ENCODE measurements around the gene NTSR1.

- TF ChIP-seq POLR2G (IDR thresholded peaks at IDR 0.05; ENCODE audit: low read depth, low read length) = no peak
- TF ChIP-seq SMC3 (IDR thresholded peaks at IDR 0.05; ENCODE audit: low read length) = no peak
- TF ChIP-seq ZNF513 (CRISPR knock-in tag; conservative IDR thresholded peaks at IDR 0.05) = no peak
- no peak for TF ChIP-seq CEBPB (IDR thresholded peaks at IDR 0.05; ENCODE audit: borderline replicate concordance, low read depth, low read length)
- no peak for TF ChIP-seq CTCF (CRISPR knock-in tag; IDR thresholded peaks at IDR 0.05)
- TF ChIP-seq, protein P1, sequence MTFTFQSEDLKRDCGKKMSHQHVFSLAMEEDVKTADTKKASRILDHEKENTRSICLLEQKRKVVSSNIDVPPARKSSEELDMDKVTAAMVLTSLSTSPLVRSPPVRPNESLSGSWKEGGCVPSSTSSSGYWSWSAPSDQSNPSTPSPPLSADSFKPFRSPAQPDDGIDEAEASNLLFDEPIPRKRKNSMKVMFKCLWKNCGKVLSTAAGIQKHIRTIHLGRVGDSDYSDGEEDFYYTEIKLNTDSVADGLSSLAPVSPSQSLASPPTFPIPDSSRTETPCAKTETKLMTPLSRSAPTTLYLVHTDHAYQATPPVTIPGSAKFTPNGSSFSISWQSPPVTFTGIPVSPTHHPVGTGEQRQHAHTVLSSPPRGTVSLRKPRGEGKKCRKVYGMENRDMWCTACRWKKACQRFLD (CRISPR knock-in tag; IDR thresholded peaks at IDR 0.05; ENCODE audit: borderline replicate concordance) = no peak
- TF ChIP-seq IKZF5 (CRISPR knock-in tag; IDR thresholded peaks at IDR 0.05) = no peak
- no peak for TF ChIP-seq UBTF (CRISPR knock-in tag; IDR thresholded peaks at IDR 0.05)
These were observed 37.3 kb downstream of the NTSR1 start for GRCh38 chr20:62745952-62746288.
